Astrocyte (in vitro differentiated cells and primary cell): Measurements from ENCODE around the gene MKRN2. TPM values are rescaled to one million over a fixed set of nuclear protein-coding genes. Genes with fewer than 3 reads are reported as not detected.

Source experiments
- DNase-seq: peaks from one replicate; pipeline ENCODE4 v3.0.0-alpha.2; 2010; ENCODE audit warnings: low read depth
- FAIRE-seq: peaks from 2 replicates; lab custom pipeline; 2011; peaks lifted over from hg19 to GRCh38; lab: Jason Lieb, UNC
- H2AFZ ChIP-seq: 2 replicates; pipeline ENCODE4 v1.6.0; 2012; ENCODE audit warnings: low read depth, low read length, inconsistent platforms
- H3K27ac ChIP-seq: 2 replicates; pipeline ENCODE4 v1.5.1; 2011; ENCODE audit warnings: low read depth, low read length, inconsistent platforms
- H3K27me3 ChIP-seq: 2 replicates; pipeline ENCODE4 v1.6.0; 2011; ENCODE audit warnings: low read length, inconsistent platforms; ENCODE audit not compliant: insufficient read depth
- H3K36me3 ChIP-seq: 2 replicates; pipeline ENCODE4 v1.5.1; 2011; ENCODE audit warnings: low read length, inconsistent platforms; ENCODE audit not compliant: insufficient read depth
- H3K4me1 ChIP-seq: 2 replicates; pipeline ENCODE4 v1.5.1; 2011; ENCODE audit warnings: low read length, inconsistent platforms; ENCODE audit not compliant: insufficient read depth
- H3K4me2 ChIP-seq: 2 replicates; pipeline ENCODE4 v1.6.0; 2012; ENCODE audit warnings: low read length, inconsistent platforms
- H3K4me3 ChIP-seq: 2 replicates; pipeline ENCODE4 v1.5.1; 2011; ENCODE audit warnings: low read depth, mild to moderate bottlenecking, low read length, inconsistent platforms; ENCODE audit not compliant: insufficient read depth
- H3K79me2 ChIP-seq: 2 replicates; pipeline ENCODE4 v1.6.0; 2012; ENCODE audit warnings: mild to moderate bottlenecking, low read length, inconsistent platforms; ENCODE audit not compliant: insufficient read depth
- H3K9ac ChIP-seq: 2 replicates; pipeline ENCODE4 v1.6.0; 2012; ENCODE audit warnings: mild to moderate bottlenecking, low read length, inconsistent platforms
- H3K9me3 ChIP-seq: 2 replicates; pipeline ENCODE4 v1.5.1; 2012; ENCODE audit warnings: low read depth, mild to moderate bottlenecking, low read length, inconsistent platforms; ENCODE audit not compliant: insufficient read depth
- H4K20me1 ChIP-seq: 2 replicates; pipeline ENCODE4 v1.6.0; 2012; ENCODE audit warnings: low read length, inconsistent platforms; ENCODE audit not compliant: insufficient read depth
- H3K27ac Mint-ChIP-seq: one replicate; pipeline ENCODE4 v1.8.0; 2021; ENCODE audit warnings: mild to moderate bottlenecking, mixed read lengths; ENCODE audit not compliant: unreplicated experiment
- H3K27me3 Mint-ChIP-seq: one replicate; pipeline ENCODE4 v1.8.0; 2021; ENCODE audit warnings: low read depth, mixed read lengths; ENCODE audit not compliant: unreplicated experiment
- H3K36me3 Mint-ChIP-seq: one replicate; pipeline ENCODE4 v1.8.0; 2021; ENCODE audit warnings: low read depth, mixed read lengths; ENCODE audit not compliant: unreplicated experiment
- H3K4me1 Mint-ChIP-seq: one replicate; pipeline ENCODE4 v1.8.0; 2021; ENCODE audit warnings: low read depth, mixed read lengths; ENCODE audit not compliant: unreplicated experiment
- H3K4me3 Mint-ChIP-seq: one replicate; pipeline ENCODE4 v1.8.0; 2021; ENCODE audit warnings: mild to moderate bottlenecking, moderate library complexity, mixed read lengths; ENCODE audit not compliant: unreplicated experiment
- H3K9me3 Mint-ChIP-seq: one replicate; pipeline ENCODE4 v1.8.0; 2021; ENCODE audit warnings: mild to moderate bottlenecking, mixed read lengths; ENCODE audit not compliant: unreplicated experiment
- EZH2 ChIP-seq: IDR thresholded peaks from 2 replicates; pipeline ENCODE4 v1.6.1; 2012; ENCODE audit warnings: mild to moderate bottlenecking, low read length, inconsistent platforms; ENCODE audit not compliant: insufficient read depth
- total RNA-seq: library from RNA; stranded (reverse); gene quantifications from 2 replicates; pipeline ENCODE4 v1.2.1, GENCODE V29; 2021
- TF ChIP-seq, protein P1 (sequence below): IDR thresholded peaks from 2 replicates; pipeline ENCODE4 v1.5.1; 2011; ENCODE audit warnings: low read depth, mild to moderate bottlenecking, inconsistent platforms, low read length, moderate library complexity; ENCODE audit not compliant: insufficient read depth

The MKRN2 gene
- total RNA-seq, 1 donor from 2014 or later = 36.7 TPM

GRCh38 chr3:12557473-12558100 lies 700 bp downstream of the MKRN2 start:
- Mint-ChIP-seq H3K27ac (peak overlapping the region; percentile 89), H3K4me3 (peak overlapping the region; percentile 98), H3K4me1 (peaks cover 34% of the 10 kb centered on the region), H3K27me3 (no peaks in the 10 kb centered on the region), H3K36me3 (no peaks in the 10 kb centered on the region), H3K9me3 (no peaks in the 10 kb centered on the region)
- TF ChIP-seq EZH2 = no peak
- TF ChIP-seq, protein P1, sequence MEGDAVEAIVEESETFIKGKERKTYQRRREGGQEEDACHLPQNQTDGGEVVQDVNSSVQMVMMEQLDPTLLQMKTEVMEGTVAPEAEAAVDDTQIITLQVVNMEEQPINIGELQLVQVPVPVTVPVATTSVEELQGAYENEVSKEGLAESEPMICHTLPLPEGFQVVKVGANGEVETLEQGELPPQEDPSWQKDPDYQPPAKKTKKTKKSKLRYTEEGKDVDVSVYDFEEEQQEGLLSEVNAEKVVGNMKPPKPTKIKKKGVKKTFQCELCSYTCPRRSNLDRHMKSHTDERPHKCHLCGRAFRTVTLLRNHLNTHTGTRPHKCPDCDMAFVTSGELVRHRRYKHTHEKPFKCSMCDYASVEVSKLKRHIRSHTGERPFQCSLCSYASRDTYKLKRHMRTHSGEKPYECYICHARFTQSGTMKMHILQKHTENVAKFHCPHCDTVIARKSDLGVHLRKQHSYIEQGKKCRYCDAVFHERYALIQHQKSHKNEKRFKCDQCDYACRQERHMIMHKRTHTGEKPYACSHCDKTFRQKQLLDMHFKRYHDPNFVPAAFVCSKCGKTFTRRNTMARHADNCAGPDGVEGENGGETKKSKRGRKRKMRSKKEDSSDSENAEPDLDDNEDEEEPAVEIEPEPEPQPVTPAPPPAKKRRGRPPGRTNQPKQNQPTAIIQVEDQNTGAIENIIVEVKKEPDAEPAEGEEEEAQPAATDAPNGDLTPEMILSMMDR = no peak
- peak overlapping the region; percentile 71 for H2AFZ ChIP-seq
- H3K79me2 ChIP-seq = peaks cover 56% of the 10 kb centered on the region
- no peaks in the 10 kb centered on the region for H3K9me3 ChIP-seq
- no peaks in the 10 kb centered on the region for H3K36me3 ChIP-seq
- peak overlapping the region; percentile 100 for H3K4me2 ChIP-seq
- DNase-seq (peak; percentile 36), FAIRE-seq (no peak)
- H3K4me3 ChIP-seq = peak overlapping the region; percentile 94
- peak overlapping the region; percentile 90 for H3K27ac ChIP-seq
- H4K20me1 ChIP-seq = peaks cover 52% of the 10 kb centered on the region
- H3K9ac ChIP-seq = peak overlapping the region; percentile 94
- H3K27me3 ChIP-seq = no peaks in the 10 kb centered on the region
- H3K4me1 ChIP-seq = peaks cover 11% of the 10 kb centered on the region

GRCh38 chr3:12558706-12559105 lies 1.8 kb downstream of the MKRN2 start:
- FAIRE-seq = no peak
- peaks cover 40% of the 10 kb centered on the region for H3K4me1 Mint-ChIP-seq

More at GRCh38 chr3:12558706-12559105, 1.8 kb downstream of the MKRN2 start:
- Histone ChIP-seq H3K79me2 (peaks cover 65% of the 10 kb centered on the region), H3K4me1 (peaks cover 11% of the 10 kb centered on the region), H3K9me3 (no peaks in the 10 kb centered on the region), H3K27ac (no peak overlapping the region), H3K9ac (no peak overlapping the region), H4K20me1 (peaks cover 60% of the 10 kb centered on the region), H2AFZ (no peak overlapping the region), H3K4me3 (peak overlapping the region; percentile 94), H3K36me3 (no peaks in the 10 kb centered on the region), H3K4me2 (peak overlapping the region; percentile 100), H3K27me3 (no peaks in the 10 kb centered on the region)
- Mint-ChIP-seq H3K27ac (peak overlapping the region; percentile 12), H3K36me3 (no peaks in the 10 kb centered on the region), H3K9me3 (no peaks in the 10 kb centered on the region), H3K27me3 (no peaks in the 10 kb centered on the region), H3K4me3 (peak overlapping the region; percentile 98)
- no peak for TF ChIP-seq EZH2
- TF ChIP-seq, protein P1 = no peak
- no peak for DNase-seq
